Measurements from ENCODE around the gene PSMD11. TPM values are rescaled to one million over a fixed set of nuclear protein-coding genes. Genes with fewer than 3 reads are reported as not detected.
"Not testable (repeated sequence)": the region's sequence is repeated elsewhere in the genome, so short reads cannot be mapped to it uniquely, and the experiment has no call there.

Gene PSMD11
- total RNA-seq, 1 donor from 2014 or later, result 94.9 TPM

- no peak for TF ChIP-seq CTCF (IDR thresholded peaks at IDR 0.05; ENCODE audit: unreplicated experiment)
- Mint-ChIP-seq H3K4me3 (peak overlapping the region; percentile 75), H3K9me3 (no peaks in the 10 kb centered on the region), H3K27me3 (ENCODE audit: low read depth) (no peaks in the 10 kb centered on the region), H3K36me3 (no peaks in the 10 kb centered on the region), H3K27ac (peak overlapping the region; percentile 50), H3K4me1 (peaks cover 39% of the 10 kb centered on the region)
- no peak for DNase-seq (ENCODE audit: low spot score in 2 of 2, unreplicated experiment in 2 of 2)
Measured at GRCh38 chr17:32520104-32520701, 75.9 kb downstream of the PSMD11 start.

- TF ChIP-seq CTCF (IDR thresholded peaks at IDR 0.05; ENCODE audit: unreplicated experiment), result no peak
- H3K4me3 Mint-ChIP-seq, result no peak overlapping the region
- no peaks in the 10 kb centered on the region for H3K9me3 Mint-ChIP-seq
- H3K4me1 Mint-ChIP-seq, result peaks cover 37% of the 10 kb centered on the region
- DNase-seq (ENCODE audit: low spot score in 2 of 2, unreplicated experiment in 2 of 2), result no peak
- H3K27ac Mint-ChIP-seq, result no peak overlapping the region
- no peaks in the 10 kb centered on the region for H3K27me3 Mint-ChIP-seq (ENCODE audit: low read depth)
- no peaks in the 10 kb centered on the region for H3K36me3 Mint-ChIP-seq
Measured at GRCh38 chr17:32520737-32521404, 76.6 kb downstream of the PSMD11 start.

- Mint-ChIP-seq H3K9me3 (no peaks in the 10 kb centered on the region), H3K4me1 (peaks cover 34% of the 10 kb centered on the region), H3K4me3 (no peak overlapping the region), H3K36me3 (peaks cover 2% of the 10 kb centered on the region), H3K27me3 (ENCODE audit: low read depth) (no peaks in the 10 kb centered on the region), H3K27ac (no peak overlapping the region)
- no peak for DNase-seq (ENCODE audit: low spot score in 2 of 2, unreplicated experiment in 2 of 2)
- no peak for TF ChIP-seq CTCF (IDR thresholded peaks at IDR 0.05; ENCODE audit: unreplicated experiment)
Measured at GRCh38 chr17:32523017-32523680, 78.8 kb downstream of the PSMD11 start.

GRCh38 chr17:32523827-32524552 is 79.7 kb downstream of the PSMD11 start:
- no peak overlapping the region for H3K27ac Mint-ChIP-seq
- H3K4me3 Mint-ChIP-seq, result no peak overlapping the region
- H3K9me3 Mint-ChIP-seq, result no peaks in the 10 kb centered on the region
- DNase-seq (ENCODE audit: low spot score in 2 of 2, unreplicated experiment in 2 of 2), result no peak
- peaks cover 6% of the 10 kb centered on the region for H3K36me3 Mint-ChIP-seq
- H3K27me3 Mint-ChIP-seq (ENCODE audit: low read depth), result no peaks in the 10 kb centered on the region
- no peak for TF ChIP-seq CTCF (IDR thresholded peaks at IDR 0.05; ENCODE audit: unreplicated experiment)
- H3K4me1 Mint-ChIP-seq, result peaks cover 29% of the 10 kb centered on the region

- H3K27ac Mint-ChIP-seq; DNase-seq (ENCODE audit: low spot score in 2 of 2, unreplicated experiment in 2 of 2); H3K9me3 Mint-ChIP-seq; H3K4me3 Mint-ChIP-seq; H3K36me3 Mint-ChIP-seq; H3K27me3 Mint-ChIP-seq (ENCODE audit: low read depth): not testable (repeated sequence)
- H3K4me1 Mint-ChIP-seq, result peaks cover 28% of the 10 kb centered on the region
Measured at GRCh38 chr17:32524553-32524880, 80.2 kb downstream of the PSMD11 start.

- Mint-ChIP-seq H3K4me3 (no peak overlapping the region), H3K27ac (no peak overlapping the region), H3K9me3 (no peaks in the 10 kb centered on the region), H3K36me3 (peaks cover 6% of the 10 kb centered on the region), H3K27me3 (ENCODE audit: low read depth) (no peaks in the 10 kb centered on the region), H3K4me1 (peaks cover 22% of the 10 kb centered on the region)
- DNase-seq (ENCODE audit: low spot score in 2 of 2, unreplicated experiment in 2 of 2), result no peak
- no peak for TF ChIP-seq CTCF (IDR thresholded peaks at IDR 0.05; ENCODE audit: unreplicated experiment)
Measured at GRCh38 chr17:32525122-32525521, 80.8 kb downstream of the PSMD11 start.

Measured in mesothelial cell of epicardium (in vitro differentiated cells).